A549 (cell line): ENCODE data around the gene DENND2D.

Source experiments
- RAD21 ChIP-seq, 2 experiments: fragments of >200 bp in 1 of 2; sonication (Bioruptor Twin) in 1 of 2; formaldehyde crosslinking in 1 of 2; IDR thresholded peaks in 1 of 2; conservative IDR thresholded peaks in 1 of 2; 2 replicates in 1 of 2; 3 replicates in 1 of 2; pipeline ENCODE4 v1.6.1; 2012 to 2018; ENCODE audit warnings: inconsistent platforms in 1 of 2
- TF ChIP-seq, protein P1 (sequence below): fragments of >200 bp; sonication (Bioruptor Twin); formaldehyde crosslinking; IDR thresholded peaks from 3 replicates; pipeline ENCODE4 v1.5.1; 2016

- TF ChIP-seq, protein P1, sequence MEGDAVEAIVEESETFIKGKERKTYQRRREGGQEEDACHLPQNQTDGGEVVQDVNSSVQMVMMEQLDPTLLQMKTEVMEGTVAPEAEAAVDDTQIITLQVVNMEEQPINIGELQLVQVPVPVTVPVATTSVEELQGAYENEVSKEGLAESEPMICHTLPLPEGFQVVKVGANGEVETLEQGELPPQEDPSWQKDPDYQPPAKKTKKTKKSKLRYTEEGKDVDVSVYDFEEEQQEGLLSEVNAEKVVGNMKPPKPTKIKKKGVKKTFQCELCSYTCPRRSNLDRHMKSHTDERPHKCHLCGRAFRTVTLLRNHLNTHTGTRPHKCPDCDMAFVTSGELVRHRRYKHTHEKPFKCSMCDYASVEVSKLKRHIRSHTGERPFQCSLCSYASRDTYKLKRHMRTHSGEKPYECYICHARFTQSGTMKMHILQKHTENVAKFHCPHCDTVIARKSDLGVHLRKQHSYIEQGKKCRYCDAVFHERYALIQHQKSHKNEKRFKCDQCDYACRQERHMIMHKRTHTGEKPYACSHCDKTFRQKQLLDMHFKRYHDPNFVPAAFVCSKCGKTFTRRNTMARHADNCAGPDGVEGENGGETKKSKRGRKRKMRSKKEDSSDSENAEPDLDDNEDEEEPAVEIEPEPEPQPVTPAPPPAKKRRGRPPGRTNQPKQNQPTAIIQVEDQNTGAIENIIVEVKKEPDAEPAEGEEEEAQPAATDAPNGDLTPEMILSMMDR = no peak
- TF ChIP-seq RAD21 (conservative IDR thresholded peaks at IDR 0.05 in 1 of 2, IDR thresholded peaks at IDR 0.05 in 1 of 2) = no peak
These were observed 16.3 kb upstream of the DENND2D start for GRCh38 chr1:111216751-111217150.
